ELR (cell line): ENCODE results near the gene SREBF1.

Experiments used
- DNase-seq: peaks from one replicate; pipeline ENCODE4 v3.0.0-alpha.2; 2015; ENCODE audit warnings: low read depth

Gene SREBF1

GRCh38 chr17:17795946-17796786 lies 40.6 kb downstream of the SREBF1 start:
- DNase-seq, result no peak

- no peak for DNase-seq
Observed at GRCh38 chr17:17795296-17795695, 41.5 kb downstream of the SREBF1 start.

DNA sequence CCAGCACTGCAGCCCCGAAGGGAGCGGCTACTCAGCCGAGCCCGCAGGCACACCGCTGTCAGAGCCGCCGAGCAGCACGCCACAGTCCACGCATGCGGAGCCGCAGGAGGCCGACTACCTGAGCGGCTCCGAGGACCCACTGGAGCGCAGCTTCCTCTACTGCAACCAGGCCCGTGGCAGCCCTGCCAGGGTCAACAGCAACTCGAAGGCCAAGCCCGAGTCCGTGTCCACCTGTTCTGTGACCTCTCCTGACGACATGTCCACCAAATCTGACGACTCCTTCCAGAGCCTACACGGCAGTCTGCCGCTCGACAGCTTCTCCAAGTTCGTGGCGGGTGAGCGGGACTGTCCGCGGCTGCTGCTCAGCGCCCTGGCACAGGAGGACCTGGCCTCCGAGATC lies 42.4 kb downstream of the SREBF1 start:
- no peak for DNase-seq

GRCh38 chr17:17793378-17794214 lies 43.2 kb downstream of the SREBF1 start:
- no peak for DNase-seq

- DNase-seq, result peak; percentile 22
Observed at GRCh38 chr17:17792551-17793377, 44.0 kb downstream of the SREBF1 start.

DNA sequence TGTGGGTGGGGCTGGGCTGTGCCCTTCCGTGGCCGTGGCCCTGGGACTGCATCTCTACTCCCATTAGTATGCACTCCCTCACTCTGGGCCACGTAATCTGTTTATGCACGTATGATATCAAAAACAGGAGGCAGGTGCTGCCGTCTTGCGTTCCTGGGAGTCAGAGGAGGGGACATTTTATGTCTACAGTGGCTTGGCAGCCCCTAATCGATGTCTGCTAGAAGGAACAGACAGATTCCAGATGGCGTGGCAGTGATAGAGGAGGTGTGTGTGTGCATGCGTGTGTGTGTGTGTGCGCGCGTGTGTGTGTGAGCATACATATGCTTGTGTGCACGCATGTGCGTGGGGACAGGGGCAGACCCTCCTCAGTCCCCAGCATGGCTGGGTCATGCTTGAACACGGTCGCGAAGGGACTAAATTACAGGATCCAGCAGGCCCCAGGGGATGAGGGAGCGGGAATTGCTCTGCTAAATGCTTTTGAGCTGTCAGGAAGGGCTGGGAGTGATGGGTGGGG lies 44.7 kb downstream of the SREBF1 start:
- no peak for DNase-seq

- no peak for DNase-seq
Observed at GRCh38 chr17:17790637-17791464, 45.9 kb downstream of the SREBF1 start.

DNA sequence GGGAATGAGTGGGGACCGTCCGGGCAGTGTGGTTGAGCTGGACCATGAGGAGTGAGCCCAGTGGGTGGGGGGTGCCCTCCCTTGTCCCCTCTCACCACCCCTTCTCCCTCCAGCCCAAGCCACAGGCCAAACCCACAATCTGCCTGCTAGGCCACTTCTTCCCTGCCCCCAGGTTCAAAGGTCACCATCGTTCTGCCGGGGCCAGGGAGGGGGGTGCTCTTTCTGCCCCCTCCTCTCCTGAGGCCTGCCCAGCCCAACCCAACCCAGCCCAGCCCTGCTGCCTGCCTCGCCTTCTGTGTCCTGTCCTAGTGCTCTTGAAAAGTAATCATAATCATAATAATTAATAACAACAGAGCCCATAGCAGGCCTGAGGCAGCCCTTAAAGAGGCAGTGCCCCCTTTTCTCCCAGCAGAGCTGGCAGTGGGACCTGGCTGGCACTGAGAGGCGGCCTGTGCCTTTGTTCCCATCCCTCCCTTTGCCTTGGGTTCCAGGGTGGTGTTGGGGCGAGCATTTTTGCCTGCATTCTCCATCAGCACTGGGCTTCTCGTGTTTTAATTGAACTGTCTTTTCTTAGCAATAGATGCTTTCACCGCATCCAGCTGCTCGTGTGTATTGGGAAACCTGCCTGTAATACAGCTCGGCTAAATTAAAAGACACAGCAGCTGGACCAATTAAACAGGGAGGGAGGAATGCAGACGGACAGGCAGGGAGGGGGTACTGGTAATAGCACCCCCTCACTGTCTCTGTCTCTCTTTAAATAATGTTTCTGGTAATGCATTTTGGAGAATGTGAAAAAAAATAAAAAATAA lies 46.8 kb downstream of the SREBF1 start:
- DNase-seq, result no peak

- no peak for DNase-seq
Observed at GRCh38 chr17:17789410-17789809, 47.4 kb downstream of the SREBF1 start.

- no peak for DNase-seq
Observed at GRCh38 chr17:17788967-17789366, 47.8 kb downstream of the SREBF1 start.

DNA sequence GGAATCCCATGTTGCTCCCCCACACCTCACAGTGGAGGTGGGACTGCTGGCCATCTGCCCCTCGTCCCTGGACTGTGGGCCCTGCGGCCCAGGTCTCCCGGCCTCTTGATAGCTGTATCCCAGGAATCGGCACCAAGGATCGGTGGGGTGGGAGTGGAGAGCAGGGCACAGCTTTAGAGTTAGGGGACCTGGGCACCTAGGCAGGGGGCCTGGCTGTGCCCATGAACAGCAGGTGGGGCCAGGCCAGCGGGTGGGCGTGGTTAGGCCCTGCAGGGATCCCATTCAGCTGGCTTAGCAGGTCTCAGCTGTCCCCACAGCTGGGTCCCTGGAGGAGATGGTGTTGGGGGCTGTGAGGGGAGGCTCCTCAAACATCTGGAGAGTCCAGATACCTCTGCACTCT lies 49.2 kb downstream of the SREBF1 start:
- no peak for DNase-seq

DNA sequence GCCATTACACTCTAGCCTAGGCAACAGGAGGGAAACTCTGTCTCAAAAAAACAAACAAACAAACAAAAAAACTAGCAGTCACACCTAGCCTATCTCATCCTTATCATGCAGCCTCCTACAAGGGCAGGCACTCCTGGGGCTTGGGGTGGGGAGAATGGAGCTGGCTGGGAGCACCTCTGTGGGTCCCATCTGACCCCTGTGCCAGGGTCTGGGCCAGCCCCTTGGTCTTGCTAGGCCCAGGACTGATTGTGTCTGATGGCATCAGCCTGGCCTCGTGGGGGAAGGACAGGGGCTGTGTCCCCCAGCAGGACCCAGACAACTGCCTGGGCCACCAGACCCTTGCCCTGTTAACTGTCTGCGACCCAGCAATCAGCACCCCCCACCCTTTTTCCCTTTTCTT lies 49.8 kb downstream of the SREBF1 start:
- no peak for DNase-seq

DNA sequence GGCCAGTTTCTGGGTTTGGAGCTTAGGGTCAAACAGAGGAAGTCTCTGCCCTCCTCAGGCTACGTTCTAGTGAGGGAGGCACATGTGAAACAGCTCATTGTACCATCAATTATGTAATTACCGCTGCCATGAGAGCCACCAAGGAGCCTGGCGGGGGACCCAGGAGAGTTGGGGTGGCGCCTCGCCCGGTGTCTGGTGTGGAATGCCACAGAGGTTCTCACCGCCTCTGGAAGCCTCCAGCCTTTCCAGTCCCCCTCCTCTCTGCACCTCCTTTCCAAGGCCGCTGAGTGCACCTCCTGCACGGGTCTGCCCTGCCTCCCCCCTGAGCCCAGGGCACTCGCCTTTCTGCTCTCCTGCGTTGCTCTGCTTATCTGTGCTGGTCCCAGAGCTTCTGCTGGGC lies 51.4 kb downstream of the SREBF1 start:
- no peak for DNase-seq

- DNase-seq, result peak; percentile 57
Observed at GRCh38 chr17:17784657-17785267, 52.0 kb downstream of the SREBF1 start.

- DNase-seq, result no peak
Observed at GRCh38 chr17:17783825-17784656, 52.7 kb downstream of the SREBF1 start.

- DNase-seq, result peak; percentile 49
Observed at GRCh38 chr17:17783116-17783824, 53.5 kb downstream of the SREBF1 start.

DNA sequence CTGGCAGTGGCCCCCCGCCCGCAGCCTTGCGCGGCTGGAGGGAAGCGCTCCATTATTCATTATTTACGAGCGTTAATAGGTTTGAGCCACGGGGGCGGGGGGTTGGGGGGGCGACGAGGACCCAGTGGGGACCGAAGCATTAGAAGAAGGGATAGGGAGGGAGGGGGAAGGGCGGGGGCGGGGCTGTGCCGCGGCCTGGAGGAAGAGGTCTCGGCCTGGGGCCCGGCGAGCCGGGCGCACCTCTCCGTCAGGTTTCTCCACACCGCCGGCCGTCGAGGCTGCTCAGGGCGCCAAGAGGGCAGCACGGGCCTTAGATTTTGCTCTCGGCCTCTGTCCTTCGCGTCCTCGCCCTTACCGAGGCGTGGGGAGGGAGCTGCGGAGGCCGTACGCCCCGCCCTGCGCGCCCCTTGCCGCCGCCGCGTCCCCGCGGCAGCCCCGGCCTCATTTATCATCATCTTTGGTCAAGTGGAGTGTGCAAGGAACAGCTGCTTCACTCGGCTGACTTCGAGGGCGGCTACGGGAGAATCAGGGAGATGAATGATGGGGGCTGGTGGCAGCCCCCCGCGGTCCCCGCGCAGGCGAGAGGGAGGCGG lies 54.2 kb downstream of the SREBF1 start:
- DNase-seq, result peak; percentile 26
